AG04449 (cell line): ENCODE results near the gene AQP10.
A peak's percentile ranks its signal among the peaks of the same experiment; 100 is the strongest.

ENCODE experiments used
- CTCF ChIA-PET: fragments of 350-600 bp; formaldehyde crosslinking; extraction: SDS; loops from one replicate; lab custom pipeline; 2021; ENCODE audit warnings: antibody characterized with exemption; lab: Yijun Ruan, JAX
- POLR2A ChIA-PET: fragments of 400-600, 350-600 bp; formaldehyde crosslinking; extraction: SDS; loops from one replicate; lab custom pipeline; 2020; ENCODE audit warnings: antibody characterized with exemption, inconsistent platforms; lab: Yijun Ruan, JAX
- DNase-seq: peaks from one replicate; pipeline ENCODE4 v3.0.0-alpha.2; 2010; ENCODE audit warnings: low read depth, low spot score
- H3K4me3 ChIP-seq: 2 replicates; pipeline ENCODE4 v1.5.1; 2011; ENCODE audit warnings: low read depth, mild to moderate bottlenecking, control low read depth, low read length
- TF ChIP-seq, protein P1 (sequence below): IDR thresholded peaks from one replicate; pipeline ENCODE4 v1.5.1; 2011; ENCODE audit warnings: mild to moderate bottlenecking, moderate library complexity, low read length, control low read depth, inconsistent platforms; ENCODE audit not compliant: insufficient read depth; ENCODE audit errors: missing control alignments

The AQP10 gene

DNA sequence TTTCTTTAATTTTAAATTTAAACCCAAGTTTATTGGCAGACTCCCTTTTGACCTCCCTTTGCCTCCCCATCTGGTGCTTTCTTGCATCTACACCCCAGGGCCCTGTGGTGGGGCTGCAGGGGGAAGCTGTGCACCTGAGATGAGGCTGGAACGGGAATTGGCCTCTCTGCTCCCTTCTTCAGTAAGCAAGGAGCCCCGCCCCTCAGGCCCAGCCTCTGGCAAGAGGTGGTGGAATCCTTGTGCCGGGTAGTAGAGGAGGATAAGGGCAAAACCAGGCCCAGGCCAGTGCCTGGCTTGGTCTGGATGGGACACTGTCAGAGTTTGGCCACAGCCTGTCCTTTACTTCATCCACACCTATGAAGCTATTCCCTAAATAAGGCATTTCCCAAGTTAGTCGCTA lies 29.5 kb downstream of the AQP10 start:
- POLR2A ChIA-PET = no interaction called here
- TF ChIP-seq, protein P1, sequence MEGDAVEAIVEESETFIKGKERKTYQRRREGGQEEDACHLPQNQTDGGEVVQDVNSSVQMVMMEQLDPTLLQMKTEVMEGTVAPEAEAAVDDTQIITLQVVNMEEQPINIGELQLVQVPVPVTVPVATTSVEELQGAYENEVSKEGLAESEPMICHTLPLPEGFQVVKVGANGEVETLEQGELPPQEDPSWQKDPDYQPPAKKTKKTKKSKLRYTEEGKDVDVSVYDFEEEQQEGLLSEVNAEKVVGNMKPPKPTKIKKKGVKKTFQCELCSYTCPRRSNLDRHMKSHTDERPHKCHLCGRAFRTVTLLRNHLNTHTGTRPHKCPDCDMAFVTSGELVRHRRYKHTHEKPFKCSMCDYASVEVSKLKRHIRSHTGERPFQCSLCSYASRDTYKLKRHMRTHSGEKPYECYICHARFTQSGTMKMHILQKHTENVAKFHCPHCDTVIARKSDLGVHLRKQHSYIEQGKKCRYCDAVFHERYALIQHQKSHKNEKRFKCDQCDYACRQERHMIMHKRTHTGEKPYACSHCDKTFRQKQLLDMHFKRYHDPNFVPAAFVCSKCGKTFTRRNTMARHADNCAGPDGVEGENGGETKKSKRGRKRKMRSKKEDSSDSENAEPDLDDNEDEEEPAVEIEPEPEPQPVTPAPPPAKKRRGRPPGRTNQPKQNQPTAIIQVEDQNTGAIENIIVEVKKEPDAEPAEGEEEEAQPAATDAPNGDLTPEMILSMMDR = no peak
- no peak overlapping the region for H3K4me3 ChIP-seq
- DNase-seq = no peak
- CTCF ChIA-PET = interaction anchor here (1.3 to 23.5 kb wide), 3 partner anchors 18 to 131 kb away, joined by 5 to 546 read pairs (median 6); partner anchors contain the start of genes AQP10 and ATP8B2

DNA sequence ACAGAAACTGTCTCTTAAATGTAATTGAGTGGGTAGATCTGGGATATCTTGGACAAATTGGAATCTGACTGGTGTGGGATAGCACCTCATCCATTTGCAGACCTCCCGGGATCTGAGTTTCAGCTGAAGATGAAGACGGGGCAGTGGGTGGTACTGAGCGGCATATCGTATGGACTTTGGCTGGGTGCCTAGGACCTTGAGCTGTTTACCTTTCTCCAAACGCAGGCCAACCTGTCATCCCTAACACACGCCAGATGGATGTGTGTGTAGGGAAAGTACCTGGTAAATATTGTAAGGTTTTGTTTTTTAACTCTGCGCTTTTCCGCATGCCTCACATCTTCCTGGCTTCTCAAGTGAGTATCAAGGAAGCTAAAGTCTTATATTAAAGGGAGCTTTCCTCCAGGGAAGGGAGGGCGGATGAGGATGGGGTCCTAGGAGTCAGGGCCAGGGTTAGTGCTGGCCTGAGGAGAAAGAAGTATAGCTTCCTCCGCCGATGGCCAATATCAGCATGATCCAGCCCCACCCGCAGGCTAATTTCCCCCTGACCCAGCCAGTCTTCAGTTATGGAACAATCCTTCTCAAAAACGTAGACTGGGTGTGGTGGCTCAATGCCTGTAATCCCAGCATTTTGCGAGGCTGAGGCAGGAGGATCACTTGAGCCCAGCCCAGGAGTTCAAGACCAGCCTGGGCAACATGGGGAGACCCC lies 30.6 kb downstream of the AQP10 start:
- CTCF ChIA-PET = interaction anchor here (0.8 to 23.5 kb wide), 4 partner anchors 19 to 195 kb away, joined by 3 to 546 read pairs (median 6); partner anchors contain the start of genes AQP10 and ATP8B2
- no peak overlapping the region for H3K4me3 ChIP-seq
- DNase-seq = no peak
- TF ChIP-seq, protein P1 = no peak
- POLR2A ChIA-PET = interaction anchor here (2.2 kb wide), 1 partner anchor 23 kb away, joined by 4 read pairs; no protein-coding TSS in a partner anchor

GRCh38 chr1:154352245-154352580 lies 31.3 kb downstream of the AQP10 start:
- no peak overlapping the region; the same call in 1 of the 2 replicates for H3K4me3 ChIP-seq
- no peak for DNase-seq
- CTCF ChIA-PET = interaction anchor here (0.7 to 23.5 kb wide), 4 partner anchors 10 to 194 kb away, joined by 3 to 546 read pairs (median 9); partner anchors contain the start of genes AQP10 and ATP8B2
- TF ChIP-seq, protein P1 = no peak
- POLR2A ChIA-PET = interaction anchor here (0.5 to 2.2 kb wide), 2 partner anchors 24 to 48 kb away, joined by 4 read pairs; no protein-coding TSS in a partner anchor

DNA sequence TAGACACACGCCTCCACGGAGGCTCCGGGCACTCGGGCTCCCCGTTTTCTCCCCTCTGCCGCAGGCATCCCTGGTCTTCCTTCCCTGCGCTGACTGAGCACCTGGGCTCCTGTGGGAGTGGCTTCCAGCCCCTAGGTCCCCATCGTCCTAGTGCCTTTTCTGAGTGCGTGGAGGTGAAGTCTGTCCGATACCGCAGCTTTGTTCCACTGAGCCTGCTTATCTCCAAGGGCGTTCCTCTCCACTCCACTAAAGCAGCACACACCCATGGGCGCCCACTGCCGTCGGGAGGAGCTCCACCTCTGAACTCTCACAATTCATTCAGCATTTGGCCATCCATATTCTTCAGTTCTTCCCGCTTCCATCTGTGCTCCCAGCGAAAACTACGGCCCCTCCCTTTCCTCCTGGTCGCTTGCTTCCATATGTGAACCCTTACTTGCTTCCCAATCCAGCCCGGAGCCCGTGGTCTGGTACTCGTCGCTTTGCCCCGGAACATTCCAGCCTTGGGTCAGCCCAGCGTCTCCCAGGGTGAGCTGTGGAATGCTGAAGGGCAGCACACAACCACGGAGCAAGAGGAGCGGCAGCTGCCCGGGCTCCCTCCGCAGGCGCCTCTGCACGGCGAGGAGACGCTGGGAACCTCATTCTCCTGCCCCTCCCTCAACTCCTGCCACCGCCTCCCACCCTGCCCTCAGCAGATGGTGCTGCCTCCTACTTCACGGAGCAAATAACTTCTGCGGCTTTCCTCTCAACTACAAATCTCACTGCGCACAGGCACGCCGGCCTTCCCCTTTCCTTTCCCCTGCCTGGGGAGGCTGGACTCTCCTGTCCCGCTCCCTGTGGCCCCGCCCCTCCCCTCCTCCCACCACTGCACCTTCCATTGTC lies 31.9 kb downstream of the AQP10 start:
- POLR2A ChIA-PET = interaction anchor here (0.5 to 2.2 kb wide), 2 partner anchors 24 to 49 kb away, joined by 4 read pairs; no protein-coding TSS in a partner anchor
- H3K4me3 ChIP-seq = peak overlapping the region; percentile 49
- TF ChIP-seq, protein P1 = no peak
- DNase-seq = no peak
- CTCF ChIA-PET = interaction anchor here (0.6 to 23.5 kb wide), 6 partner anchors 10 to 207 kb away, joined by 3 to 546 read pairs (median 3); partner anchors contain the start of genes AQP10 and ATP8B2

- no peak overlapping the region for H3K4me3 ChIP-seq
- TF ChIP-seq, protein P1 = peak; percentile 32
- ChIA-PET CTCF (interaction anchor here (0.6 to 23.5 kb wide), 5 partner anchors 9 to 206 kb away, joined by 3 to 546 read pairs (median 3); partner anchors contain the start of genes AQP10 and ATP8B2), POLR2A (no interaction called here)
- no peak for DNase-seq
These were observed 32.6 kb downstream of the AQP10 start for GRCh38 chr1:154353460-154353904.
